Measurements from ENCODE around the gene OMA1.
"Not testable (repeated sequence)": the region's sequence is repeated elsewhere in the genome, so short reads cannot be mapped to it uniquely, and the experiment has no call there.

OMA1 gene

DNA sequence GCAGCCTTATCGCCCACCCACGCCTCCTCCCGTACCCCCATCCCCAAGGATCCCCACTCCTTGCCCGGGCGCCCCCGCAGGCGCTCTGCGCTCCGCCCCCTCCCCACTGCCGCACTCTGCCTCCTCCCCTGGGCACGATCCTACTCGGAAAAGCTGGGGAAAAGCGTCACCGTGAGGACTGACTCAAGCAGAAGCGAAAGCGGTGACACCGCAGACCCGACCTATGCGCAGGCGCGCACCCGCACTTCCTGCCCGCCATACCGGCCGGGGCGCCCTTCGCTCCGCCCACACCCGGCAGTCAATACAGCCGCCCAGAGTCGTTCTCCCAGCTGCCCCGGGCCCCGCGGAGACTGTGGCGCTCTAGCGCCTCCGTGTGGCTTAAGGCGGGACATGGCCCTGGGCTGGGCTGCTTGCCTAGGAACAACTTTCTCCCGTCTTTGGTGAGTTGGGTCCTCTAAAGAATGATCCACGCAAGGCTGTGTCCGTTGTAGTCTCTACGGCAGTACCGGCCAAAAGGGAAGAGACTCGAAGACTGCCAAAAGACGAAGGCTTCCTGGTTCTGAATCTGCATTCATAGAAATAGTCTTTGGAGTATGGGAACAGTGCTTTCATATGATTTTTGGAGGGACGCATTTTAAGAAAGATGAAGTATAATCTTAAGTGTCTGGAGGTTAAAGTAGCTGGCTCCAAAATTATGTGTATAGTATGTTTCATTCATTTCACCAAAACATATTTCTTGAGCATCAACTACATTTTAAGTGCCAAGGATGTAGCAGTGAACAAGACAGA is at the start of gene OMA1:
TSS of gene OMA1 (minus strand) at position 207 of the 789 bp plus-strand sequence. CDS start 7,432 bp downstream, outside the sequence.
- DNase-seq, result peak; percentile 58 to 97 (median 93)

DNA sequence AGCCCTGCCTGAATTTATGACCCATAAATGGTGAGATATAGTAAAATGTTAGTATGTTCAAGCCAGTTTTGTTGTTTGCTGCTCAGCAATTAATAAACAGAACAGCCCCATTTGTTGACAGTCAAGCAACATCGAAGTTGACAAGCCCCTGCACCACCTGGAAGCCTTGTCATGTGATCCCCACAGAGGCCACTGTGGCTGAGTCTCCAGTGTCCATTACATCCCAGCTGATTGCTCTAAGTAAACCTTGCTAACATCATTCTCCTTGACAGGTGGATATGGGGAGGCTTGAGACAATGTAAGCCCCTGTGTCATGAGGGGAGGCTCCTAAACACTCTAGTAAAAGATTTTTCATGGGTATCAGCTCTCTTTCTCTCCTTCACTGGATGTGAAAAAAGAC is 48.0 kb upstream of the OMA1 start:
- DNase-seq, result no peak

DNA sequence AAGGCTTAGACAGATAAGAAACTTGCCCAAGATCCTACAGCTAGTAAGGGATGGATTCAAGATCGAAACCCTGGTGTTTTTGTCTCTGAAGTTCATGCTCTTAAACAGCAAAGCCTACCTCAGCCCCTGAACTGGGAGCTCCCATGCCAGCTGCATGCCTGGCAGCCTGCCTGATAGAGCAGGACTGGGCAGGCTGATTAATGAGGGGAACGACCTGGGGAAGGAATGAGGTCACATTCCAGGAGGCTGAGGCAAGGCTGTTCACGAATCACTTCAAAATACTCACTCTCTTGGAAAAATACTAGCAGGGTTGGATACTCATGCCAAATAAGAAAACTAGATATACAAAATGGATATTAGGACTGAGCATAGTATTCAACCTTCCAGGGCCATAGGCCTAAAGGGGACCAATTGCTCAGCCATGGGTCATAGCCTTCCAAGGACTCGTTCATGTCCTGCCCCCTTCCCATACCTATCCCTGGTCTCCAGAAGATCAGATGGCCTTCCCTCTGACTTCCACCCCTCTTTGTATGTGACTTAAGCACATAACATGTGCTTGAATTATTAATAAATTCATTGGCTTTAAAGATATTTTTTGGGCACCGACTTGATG is 46.1 kb upstream of the OMA1 start:
- peak in 2 of 58 donors; percentile 23 to 24 for DNase-seq

- no peak for DNase-seq
Measured at GRCh38 chr1:58591806-58592205, 45.3 kb upstream of the OMA1 start.

GRCh38 chr1:58590019-58590418 is 43.5 kb upstream of the OMA1 start:
- no peak for DNase-seq

GRCh38 chr1:58588396-58588795 is 41.9 kb upstream of the OMA1 start:
- DNase-seq, result no peak

- no peak for DNase-seq
Measured at GRCh38 chr1:58587667-58588066, 41.1 kb upstream of the OMA1 start.

DNA sequence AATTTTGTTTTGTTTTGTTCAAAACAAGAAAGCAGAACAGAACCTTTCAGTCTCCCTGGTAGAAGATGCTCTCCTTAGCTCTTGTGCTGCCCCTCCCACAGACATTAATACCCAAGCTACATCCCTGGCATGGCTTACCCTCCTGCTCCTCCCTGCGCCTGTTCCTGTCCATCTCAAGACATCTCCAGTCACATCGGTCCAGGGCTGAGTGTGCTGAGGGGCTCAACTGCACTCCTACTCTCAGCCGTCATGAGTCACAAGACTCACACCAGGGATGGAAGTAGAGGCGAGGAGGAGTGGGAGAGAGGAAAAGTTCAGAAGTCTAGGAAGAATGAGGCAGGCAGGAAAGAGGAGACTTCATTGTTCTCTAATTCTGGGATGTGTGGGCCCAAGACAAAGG is 39.7 kb upstream of the OMA1 start:
- DNase-seq, result no peak

DNA sequence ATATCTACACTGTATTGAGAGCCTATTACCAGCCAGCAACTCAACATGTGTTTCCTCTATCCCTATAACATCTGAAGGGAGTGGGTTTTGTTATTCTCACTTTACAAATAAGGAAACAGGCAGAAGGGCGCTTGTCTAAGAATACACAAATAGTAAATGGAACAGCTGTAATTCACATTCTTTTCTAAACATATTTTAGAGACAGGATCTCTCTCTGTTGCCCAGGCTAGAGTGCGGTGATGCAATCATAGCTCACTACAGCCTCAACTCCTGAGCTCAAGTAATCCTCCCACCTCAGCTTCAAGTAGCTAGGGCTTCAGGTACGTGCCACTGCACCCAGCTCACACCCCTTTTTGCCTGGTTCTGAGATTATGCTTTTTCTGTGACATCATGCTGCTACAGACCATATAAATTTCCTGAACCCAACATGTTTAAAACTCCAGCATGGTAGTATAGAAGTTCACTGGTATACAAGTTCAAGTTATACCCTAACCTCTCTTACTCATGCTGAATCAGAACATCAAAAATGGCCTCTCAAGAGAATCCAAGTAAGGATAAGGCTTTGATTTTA is 39.1 kb upstream of the OMA1 start:
- no peak for DNase-seq

DNA sequence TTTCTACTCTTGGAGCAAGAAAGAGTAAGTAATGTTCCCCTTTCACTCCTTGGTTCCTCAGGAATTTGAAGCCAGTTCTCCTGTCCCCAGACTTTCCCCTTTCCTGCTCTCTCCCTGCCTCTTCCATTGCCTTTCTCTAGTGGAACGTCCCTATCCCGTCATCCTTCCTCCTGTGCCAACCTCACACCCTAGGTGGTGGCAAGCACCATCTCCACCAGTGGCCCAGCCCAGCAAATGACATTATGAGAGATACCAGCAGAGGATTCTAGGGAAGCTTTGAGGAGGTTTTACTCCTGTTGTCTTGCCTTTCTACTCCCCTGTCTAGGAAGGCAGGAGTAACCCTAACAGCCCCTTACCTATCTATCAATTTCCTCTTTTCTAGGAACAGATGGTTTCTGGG is 38.6 kb upstream of the OMA1 start:
- DNase-seq, result no peak

DNA sequence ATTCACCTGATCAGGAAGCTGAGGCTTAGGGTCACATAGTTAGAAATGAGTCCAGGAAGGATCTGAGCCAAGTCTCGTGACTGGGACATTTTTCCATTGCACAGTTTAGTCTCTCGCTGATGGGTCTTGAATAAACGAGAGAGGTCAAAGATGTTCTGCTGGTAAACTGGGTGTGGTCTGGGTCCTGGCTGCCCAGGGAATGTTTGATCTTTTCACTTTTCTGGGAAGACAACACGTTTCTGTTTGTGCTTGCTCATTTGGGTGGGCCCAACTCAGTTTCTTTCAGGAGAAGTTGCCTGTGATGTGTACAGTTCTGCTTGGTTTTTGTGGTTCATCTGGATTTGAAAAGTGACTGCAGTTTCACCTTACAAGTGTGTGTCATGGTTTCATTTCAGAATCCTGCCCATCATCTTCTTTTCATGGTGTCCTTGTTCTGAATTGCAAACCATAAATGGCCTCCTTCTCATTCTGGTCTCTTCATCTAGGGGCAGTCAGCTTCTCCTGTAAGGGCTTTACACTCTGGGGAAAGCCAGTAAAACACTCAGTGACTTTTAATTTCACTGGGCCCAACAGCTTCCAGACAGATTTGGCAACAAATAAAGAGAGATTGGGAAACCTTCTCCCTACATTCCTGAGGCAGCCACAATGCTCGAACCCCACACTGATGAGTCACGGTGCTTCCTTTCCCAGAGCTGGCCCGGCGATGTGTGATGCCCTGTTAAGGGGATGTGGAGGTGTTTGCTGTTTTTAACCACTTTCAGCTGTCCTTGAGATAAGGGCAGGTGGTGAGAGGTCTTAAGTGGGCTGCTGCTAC is 37.8 kb upstream of the OMA1 start:
- peak in 2 of 58 donors; percentile 9 to 15 for DNase-seq

DNA sequence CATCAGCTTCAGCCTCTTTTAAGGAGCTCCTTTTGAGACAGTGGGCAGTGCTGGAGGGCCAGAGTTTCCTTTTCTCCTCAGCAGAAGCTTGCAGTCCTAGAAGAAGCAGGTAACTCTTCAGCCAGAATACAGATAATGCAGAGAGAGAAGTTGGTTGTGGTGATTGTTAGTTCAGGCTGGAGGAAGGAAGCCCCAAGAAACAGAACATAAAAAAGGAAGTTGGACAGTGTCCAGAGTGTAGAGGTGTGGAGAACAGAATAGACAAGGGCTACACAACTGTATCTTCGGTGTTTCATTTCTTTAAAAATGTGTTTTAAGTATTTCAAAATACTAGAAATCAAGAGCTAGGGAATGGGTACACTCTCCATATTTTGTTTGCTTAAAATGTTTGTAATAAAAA is 37.0 kb upstream of the OMA1 start:
- DNase-seq, result no peak

DNA sequence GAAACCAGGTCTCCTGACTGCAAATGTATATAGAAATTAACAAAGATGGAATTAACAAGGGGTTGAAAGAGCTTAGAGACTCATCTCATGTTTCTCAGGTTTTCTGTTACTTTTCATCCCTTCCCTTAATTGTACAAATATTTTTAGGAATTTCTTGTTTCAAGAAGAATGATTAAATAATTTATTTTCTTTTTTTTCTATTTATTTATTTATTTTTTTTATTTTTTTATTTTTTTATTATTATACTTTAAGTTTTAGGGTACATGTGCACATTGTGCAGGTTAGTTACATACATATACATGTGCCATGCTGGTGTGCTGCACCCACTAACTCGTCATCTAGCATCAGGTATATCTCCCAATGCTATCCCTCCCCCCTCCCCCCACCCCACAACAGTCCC is 35.6 kb upstream of the OMA1 start:
- DNase-seq, result not testable (repeated sequence)

- no peak for DNase-seq
Measured at GRCh38 chr1:58581641-58582040, 35.1 kb upstream of the OMA1 start.

- peak in 17 of 58 donors; percentile 5 to 67 (median 28) for DNase-seq
Measured at GRCh38 chr1:58580186-58580585, 33.7 kb upstream of the OMA1 start.

DNA sequence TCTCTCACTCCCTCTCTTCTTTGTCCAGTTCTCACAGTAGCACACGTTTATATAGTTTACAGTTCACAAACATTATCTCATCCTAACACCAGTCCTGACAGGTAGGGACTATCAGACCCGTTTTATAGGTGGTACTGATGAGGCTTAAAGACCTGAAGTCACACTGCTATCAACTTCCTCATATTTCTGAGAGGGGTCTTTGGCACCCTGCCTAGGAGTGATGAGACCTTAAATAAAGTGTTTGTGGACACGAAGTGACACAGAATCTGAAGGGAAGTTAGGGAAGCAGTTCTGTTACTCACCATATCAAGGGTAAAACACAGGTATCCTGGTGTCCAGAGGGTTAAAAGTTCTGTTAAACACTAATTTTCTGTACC is 31.1 kb upstream of the OMA1 start:
- DNase-seq, result no peak

GRCh38 chr1:58576727-58577653 is 30.5 kb upstream of the OMA1 start, which contains the start of gene TACSTD2:
Gene TACSTD2 (minus strand): TSS chr1:58577252. CDS start chr1:58577156, 96 bp downstream.
- peak in 1 of 58 donors; percentile 11 for DNase-seq

DNA sequence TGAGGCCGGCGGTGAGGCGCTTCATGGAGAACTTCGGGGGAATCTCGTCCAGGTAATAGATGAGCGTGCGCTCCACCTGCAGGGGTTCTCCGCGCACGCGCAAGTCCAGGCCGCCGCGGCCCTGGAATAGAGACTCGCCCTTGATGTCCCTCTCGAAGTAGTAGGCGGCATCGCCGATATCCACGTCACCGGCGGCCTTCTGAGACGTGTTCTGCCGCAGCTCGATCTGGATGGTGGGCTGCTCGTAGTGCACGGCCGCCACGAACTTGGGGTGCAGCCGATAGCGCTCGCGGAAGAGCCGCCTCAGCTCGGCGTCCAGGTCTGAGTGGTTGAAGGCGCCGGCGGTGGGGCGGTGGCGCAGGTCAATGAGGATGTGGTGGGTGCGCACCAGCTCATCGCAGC is 29.8 kb upstream of the OMA1 start:
- DNase-seq, result no peak

DNA sequence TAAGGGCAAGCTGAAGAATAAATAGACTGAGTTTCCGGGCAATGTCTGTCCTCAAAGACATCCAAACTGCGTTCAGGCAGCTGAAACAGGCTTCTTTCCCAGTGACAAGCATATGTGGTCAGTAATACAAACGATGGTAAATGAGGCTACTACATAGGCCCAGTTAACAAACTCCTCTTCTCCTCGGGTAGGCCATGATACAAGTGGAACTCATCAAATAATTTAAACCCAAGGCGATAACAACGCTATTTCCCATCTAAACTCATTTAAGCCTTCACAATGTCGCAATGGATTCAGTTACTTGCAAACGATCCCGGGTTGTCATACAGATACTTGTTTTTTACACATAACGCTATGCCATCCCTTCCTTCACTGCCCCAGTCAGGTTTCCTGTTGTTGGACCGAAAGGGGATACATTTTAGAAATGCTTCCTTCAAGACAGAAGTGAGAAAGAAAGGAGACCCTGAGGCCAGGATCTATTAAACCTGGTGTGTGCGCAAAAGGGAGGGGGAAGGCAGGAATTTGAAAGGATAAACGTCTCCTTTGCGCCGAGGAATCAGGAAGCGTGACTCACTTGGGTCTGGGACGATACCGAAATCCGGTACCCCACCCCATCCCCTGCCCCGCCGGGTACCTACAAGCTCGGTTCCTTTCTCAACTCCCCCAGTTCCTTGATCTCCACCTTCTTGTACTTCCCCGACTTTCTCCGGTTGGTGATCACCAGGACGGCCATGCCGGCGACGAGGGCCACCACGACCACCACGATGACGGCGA is 29.2 kb upstream of the OMA1 start:
- DNase-seq, result no peak

DNA sequence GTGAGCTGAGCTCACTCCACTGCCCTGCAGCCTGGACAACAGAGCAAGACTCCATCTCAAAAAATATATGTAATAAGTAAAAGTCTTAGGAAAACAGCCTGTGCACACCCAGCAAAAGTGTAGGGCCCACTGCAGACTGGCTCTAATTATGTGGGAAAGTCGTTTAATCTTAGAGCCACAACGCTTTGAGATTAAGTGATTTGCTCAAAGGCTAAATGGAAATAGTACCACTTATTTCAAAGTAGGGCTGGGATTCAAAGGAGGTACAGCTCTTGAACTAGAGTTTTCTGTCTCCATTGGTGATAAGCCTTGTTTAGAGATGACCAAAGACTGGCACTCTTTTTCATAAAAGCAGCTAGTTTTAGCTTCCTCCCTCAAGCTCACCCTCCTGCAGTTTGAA is 28.3 kb upstream of the OMA1 start:
- no peak for DNase-seq
